HG03039 (cell line): Measurements from ENCODE around the gene PSMD13.
"Not testable (repeated sequence)": the region's sequence is repeated elsewhere in the genome, so short reads cannot be mapped to it uniquely, and the experiment has no call there.

Experiments used
- ATAC-seq: cut with Tn5 transposase; IDR thresholded peaks from one replicate; pipeline ENCODE4 v1.9.1; 2021; ENCODE audit warnings: mild to moderate bottlenecking, moderate library complexity; ENCODE audit not compliant: unreplicated experiment

The PSMD13 gene

GRCh38 chr11:285894-286220, 49.1 kb downstream of the PSMD13 start:
- no peak for ATAC-seq

- ATAC-seq, result not testable (repeated sequence)
Observed at GRCh38 chr11:286977-287820, 50.4 kb downstream of the PSMD13 start.

- no peak for ATAC-seq
Observed at GRCh38 chr11:287821-288477, 51.2 kb downstream of the PSMD13 start.

- peak; percentile 56 for ATAC-seq
Observed at GRCh38 chr11:288478-289397, 52.0 kb downstream of the PSMD13 start, which contains the start of gene PGGHG. Gene PGGHG (plus strand): TSS chr11:289126. CDS start chr11:289817, 691 bp downstream.

GRCh38 chr11:289398-289711, 52.6 kb downstream of the PSMD13 start:
- ATAC-seq, result no peak

GRCh38 chr11:289712-290620, 53.2 kb downstream of the PSMD13 start:
- ATAC-seq, result no peak

- ATAC-seq, result no peak
Observed at GRCh38 chr11:290621-291231, 54.0 kb downstream of the PSMD13 start.

- ATAC-seq, result no peak
Observed at GRCh38 chr11:291281-292210, 54.8 kb downstream of the PSMD13 start.

GRCh38 chr11:292211-293121, 55.7 kb downstream of the PSMD13 start:
- no peak for ATAC-seq

GRCh38 chr11:293271-293851, 56.6 kb downstream of the PSMD13 start:
- no peak for ATAC-seq

GRCh38 chr11:293852-294661, 57.3 kb downstream of the PSMD13 start:
- no peak for ATAC-seq

- ATAC-seq, result no peak
Observed at GRCh38 chr11:294780-295179, 58.0 kb downstream of the PSMD13 start.

GRCh38 chr11:295351-296170, 58.8 kb downstream of the PSMD13 start:
- ATAC-seq, result no peak

- no peak for ATAC-seq
Observed at GRCh38 chr11:296171-297050, 59.6 kb downstream of the PSMD13 start.

- ATAC-seq, result no peak
Observed at GRCh38 chr11:297051-297585, 60.3 kb downstream of the PSMD13 start.
